Fibroblast of skin of back (primary cell): ENCODE measurements around the gene ELFN2.
"Not testable (repeated sequence)": the region's sequence is repeated elsewhere in the genome, so short reads cannot be mapped to it uniquely, and the experiment has no call there.

Experiments used
- DNase-seq: peaks from one replicate; pipeline ENCODE4 v3.0.0-alpha.2; 2013

The ELFN2 gene

DNA sequence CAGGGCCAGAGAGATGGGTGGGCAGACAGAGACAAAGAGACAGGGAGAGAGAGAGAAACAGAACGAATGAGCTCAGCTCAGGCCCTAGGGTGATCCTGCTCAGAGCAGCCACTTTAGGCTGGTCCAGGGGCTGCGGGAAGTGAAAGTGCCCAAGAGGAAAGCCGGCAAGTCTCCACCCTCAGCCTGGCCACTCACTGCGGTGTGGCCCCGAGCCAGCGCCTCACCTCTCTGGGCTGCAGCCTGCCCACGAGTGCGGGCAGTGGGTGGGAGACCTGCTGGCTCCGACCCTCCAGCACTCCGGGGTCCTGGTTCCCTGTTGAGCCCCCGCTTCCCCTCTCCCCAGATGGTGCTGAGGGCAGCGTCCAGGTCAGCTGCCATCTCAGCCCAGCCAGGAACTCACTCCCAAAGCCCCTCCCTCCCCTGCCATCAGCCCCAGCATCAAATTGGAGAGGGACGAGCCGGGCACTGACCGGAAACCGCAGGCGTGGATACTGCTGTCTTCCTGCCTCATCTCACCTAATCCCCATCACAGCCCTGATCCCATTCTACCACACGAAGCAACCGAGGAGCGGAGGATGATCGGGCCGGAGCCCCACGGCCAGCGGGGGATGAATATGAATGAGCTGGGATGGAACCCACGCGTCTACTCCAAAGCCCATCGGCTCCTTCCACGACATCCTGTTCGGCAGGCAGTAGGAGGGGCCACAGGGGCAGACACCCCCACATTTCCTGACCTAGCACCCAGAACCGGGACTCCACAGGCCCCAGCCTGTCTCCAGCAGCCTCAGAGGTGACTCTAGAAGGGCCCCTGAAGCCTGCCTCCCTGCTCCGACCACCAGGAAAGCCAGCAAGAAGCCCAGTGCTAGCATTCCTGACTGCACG, 16.9 kb downstream of the ELFN2 start:
- DNase-seq, result no peak

DNA sequence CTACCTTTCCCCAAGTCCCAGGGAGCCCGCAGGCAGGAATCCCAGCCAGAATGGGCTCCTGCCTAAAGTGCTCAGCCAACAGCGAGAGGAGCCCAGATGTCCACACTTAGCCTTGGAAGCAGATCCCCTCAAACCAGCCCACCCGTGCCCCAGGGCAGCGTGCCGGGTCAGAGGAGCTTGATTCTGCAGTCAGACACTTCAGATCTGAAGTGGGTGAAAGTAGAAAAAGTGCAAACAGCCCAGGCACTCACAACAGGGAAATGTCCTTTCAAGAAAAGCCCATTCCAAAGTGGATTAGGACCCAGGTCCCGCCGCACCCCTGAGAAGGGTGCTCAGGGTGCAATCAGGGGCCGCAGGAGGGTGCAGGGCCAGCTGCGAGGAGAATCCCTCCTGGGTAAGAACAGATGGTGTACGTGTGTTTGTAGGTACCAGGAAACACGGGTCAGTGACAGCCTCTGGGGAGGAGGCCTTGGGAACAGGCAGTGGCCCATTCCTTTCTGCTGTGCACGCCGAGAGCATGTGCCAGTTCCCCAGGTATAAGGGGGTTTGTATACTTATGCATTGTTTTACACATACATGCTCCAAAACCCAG, 17.7 kb downstream of the ELFN2 start:
- DNase-seq, result no peak

DNA sequence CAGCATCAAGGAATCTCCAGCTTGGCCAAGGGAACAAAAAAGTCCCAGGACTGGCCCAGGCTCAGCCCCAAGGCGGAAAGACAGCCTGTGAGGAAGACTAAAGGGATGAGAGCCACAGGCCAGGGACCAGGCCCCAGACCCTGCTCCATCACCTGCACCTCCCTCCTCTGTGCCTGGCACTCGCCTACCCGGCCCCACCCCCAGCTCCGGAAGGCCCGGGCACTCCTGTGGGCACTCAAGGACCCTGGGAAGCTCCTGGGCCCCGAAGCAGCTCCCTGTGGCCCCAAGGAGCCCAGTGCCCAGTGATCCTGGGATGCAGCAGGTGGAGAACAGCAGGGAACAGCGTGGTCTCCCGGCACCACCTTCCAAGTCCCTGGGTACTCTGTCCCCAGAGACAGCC, 18.2 kb downstream of the ELFN2 start:
- no peak for DNase-seq

DNA sequence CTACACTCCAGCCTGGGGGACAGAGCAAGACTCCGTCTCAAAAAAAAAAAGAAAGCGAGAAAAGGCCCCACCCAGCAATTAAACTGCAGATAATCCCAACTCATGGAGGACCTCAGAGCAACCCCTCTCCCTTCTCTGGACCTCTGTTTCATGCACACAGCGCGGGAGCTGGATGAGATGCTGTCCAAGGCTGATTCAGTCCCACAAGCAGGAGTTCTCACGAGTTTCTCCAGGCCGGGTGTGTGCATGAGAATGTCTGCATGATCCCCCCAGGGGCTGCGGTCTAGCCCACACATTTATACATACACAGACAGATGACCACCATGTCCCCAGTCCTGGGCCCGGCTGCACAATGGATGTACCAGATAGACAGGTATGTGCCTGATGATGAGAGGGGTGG, 19.4 kb downstream of the ELFN2 start:
- no peak for DNase-seq

DNA sequence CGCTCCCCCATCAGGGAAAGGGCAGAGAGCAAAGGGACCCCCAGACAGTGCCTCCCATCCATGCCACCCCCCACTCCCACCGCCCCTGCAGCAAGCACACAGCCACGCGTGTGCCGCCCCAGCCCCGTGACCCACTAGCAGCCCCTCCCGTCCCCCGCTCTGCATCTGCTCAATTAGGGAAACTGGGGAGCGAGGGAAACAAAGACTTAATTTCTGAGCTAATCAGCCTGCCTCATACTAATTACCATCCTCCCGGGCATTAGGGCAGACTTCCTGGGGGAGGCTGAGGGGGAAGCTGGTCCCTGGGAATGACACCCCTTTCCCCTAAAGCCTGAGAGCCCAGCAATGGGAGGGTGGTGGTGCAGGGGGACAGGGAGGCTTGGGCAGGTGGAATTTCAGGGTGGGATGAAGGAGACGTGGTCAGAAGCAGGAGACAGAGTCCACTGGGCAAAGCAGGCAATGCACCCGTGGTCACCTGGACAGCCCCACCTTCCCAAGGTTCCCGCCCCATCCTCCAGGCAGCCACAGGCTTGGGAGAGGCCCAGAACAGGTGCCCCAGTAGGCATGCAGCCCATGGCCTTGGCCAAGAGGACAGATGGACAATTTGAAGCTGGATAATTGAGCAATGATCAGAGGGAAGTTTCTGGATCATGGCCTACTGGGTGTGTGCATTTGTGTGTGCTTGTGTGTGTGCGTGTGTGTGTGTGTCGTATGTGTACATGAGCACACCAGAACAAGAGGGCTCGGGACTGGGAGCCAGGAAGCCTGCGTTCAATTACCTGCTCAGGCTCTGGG, 20.6 kb downstream of the ELFN2 start:
- DNase-seq, result no peak

DNA sequence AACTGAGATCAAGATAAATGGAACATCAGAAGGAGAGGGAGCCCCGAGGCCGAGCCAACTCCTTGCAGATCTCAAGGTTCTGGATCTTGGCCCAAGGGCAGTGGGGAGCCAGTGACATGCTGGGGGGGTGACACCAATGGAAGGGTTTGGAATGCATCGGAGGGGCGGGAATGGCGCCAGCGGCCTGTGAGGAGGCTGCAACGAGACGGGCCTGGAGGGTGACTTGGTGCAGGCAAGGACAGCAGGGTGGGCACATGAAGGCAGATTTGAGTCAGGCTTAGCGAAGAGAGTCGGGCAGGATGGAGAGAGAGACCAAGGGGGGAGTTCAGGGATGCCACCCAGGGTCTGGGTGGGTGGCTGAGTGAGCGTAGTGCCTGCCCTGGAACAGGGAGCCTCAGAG, 23.2 kb downstream of the ELFN2 start:
- DNase-seq, result no peak

DNA sequence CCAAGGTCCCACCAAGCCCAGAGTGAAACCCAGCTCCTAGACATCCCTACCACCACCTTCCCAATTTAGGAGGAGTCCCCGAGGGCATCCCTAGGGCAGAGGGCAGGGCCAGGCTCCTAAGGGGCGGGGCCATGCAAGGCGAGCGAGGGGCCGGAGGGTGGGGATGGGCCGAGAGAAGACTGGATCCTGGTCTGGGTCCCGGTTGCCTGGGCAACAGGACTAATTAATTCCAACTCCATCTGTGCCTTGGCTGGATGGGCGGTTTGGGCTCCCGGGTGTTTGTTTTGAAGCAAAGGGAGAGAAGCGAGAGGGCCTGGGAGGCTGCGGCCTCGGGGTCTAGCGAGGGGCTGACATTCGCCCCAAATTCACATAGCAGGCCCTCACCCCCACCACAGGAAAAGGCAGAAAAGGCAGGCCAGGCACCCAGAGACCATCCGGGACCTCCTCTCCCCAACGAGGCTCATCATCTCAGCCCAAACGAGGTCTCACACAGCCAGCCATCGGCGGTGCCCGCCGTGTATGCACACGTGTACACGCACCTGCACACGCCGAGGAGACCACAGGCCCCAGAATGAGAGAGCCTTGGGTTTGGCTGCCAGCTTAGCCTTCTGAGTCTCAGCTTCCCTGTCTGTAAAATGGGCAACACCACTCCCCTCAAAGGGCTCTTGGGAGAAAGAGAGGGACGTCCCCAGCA, 23.9 kb downstream of the ELFN2 start:
- DNase-seq, result no peak

DNA sequence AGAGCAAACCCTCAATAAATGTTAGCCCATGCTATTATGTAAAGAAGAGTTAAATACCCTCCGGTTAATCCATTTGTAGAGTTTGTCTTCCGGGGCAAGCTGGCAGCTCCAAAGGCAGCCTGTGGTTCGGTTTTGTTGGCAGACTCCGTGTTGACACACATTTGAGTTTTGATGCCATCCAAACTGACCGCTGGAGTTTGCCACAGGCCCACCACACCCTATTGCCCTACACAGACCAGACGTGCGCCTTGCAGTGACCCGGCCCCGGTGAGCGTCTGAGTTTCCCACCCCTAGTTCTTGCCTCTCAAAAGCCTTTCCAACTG, 25.1 kb downstream of the ELFN2 start:
- no peak for DNase-seq

DNA sequence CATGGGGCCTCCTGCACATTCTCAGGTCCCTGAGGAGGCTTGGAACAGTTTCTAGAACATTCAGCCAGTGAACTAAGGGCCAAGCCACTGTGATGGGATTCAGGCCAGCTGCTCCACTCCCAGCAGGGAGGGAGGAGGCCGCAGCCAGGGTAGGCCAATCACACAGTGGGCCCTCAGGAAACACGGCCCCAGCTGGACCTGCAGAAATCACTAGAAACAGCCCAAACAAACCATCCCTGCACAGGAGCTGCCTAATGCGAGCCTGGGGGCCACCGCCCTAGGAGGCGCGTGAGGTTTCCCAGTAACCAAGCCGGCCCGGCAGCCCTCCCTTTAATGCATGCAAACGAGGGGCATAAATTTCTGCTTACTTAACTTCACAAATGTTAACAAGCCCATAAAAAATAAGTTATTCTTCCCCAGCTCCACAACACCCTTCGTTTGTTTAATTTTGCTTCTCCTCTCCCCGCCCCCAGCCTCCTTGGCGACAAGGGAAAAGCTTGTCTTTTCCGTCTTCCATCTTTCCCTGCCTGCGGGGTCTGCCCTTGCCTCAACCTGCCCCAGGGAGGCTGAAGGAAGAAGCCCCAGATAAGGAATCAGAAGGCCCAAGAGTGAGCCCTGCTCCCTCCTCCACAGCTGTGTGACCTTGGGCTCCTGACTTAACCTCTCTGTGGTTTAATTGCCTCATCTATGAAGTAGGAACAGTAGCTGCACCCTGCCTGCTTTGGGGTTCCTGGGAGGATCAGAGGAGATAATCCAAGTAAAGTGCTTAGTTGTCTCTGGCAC, 25.7 kb downstream of the ELFN2 start:
- DNase-seq, result no peak

DNA sequence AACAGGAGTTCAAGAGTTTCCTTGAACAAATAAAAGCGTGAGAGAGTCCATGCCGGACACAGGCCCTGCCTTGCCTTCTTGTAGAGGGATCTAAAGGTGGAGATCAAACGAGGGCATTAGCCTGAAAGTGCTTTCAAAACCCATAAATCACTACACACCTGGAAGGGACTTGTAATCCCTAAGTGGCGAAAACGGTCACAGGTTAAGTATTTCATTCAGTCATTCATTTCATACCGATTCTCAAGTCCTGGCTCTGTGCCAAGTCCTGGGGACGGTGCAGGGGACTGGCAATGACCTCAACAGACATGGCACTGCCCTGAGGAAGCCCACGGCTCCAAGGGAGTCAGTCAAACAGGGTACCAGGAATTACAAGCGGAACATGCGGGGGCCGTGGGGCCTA, 26.6 kb downstream of the ELFN2 start:
- no peak for DNase-seq

DNA sequence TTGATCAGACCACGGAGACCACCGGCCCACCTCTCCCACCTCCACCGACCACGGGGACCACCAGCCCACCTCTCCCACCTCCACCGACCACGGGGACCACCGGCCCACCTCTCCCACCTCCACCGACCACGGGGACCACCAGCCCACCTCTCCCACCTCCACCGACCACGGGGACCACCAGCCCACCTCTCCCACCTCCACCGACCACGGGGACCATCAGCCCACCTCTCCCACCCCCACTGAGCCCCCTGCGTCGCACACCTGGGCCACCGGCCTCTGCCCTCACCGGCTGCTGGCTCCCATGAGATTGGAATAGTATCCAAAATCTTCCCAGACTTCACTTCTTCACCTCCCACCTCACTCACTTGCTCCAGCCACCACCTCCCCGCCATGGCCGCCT, 27.8 kb downstream of the ELFN2 start:
- not testable (repeated sequence) for DNase-seq

DNA sequence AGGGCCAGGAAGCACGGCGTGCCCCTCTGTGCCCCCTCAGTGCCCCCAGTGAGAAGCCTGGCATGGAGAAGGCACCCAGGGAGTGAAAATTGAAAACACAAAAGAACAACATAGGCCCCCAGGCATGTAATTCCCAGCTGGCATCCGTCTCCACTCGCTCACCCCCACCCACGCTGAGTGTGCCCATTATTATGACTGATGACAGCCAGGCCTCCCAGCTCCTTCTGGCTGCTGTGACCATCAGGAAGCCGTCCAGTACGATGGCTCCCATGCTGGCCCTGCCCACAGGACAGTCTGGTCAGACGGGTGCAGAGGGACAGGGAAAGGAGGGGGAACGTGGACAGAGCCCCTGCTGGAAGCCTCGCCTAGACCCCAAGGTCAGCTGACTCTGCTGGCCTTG, 30.1 kb downstream of the ELFN2 start:
- DNase-seq, result no peak

DNA sequence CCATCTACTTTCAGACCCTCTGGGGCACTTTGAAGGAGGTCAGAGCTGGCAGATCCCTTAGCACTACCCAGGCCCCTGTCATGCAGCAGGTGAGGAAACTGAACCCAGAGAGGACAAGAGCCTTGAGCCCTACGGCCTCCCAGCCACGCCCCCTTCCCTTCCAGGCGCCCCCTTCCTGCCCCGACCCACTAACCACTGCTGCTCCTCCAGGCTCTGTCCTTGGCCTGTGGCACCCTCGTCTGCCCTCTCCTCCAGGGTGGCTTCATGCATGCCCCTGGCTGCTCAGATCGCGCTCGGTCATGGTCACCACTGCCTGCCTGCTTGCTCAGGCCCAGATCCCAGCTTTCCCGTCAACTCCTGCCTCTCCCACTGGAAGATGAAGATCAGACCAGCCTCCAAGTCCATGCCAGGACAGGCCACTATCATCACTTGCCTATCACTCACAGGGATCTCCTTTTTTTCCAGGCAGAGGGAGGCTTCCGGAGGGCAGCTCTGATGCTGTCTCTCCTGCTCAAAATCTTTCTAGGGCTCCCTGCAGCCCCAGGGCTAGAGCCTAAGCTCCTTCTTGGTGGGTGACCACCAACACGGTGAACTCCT, 30.7 kb downstream of the ELFN2 start:
- no peak for DNase-seq

DNA sequence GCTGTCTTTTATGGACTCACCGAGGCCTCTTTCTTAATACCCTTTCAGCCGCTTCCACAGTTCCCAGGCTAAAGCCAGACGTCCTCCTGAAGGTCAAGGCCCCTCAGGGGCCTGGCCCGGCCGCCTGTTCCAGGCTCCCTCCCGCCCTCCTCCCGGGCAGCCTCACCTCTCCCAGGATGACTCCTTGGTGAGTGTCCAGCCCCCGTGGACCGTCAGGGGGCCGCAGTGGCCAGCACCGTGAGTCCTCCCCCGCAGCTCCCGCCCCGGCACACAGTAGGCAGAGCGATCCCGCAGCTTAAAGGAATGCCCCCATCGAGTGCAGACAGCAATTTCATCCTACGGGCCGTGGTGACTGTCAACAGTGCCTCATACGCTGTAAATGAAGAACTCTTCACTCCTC, 32.9 kb downstream of the ELFN2 start:
- no peak for DNase-seq

DNA sequence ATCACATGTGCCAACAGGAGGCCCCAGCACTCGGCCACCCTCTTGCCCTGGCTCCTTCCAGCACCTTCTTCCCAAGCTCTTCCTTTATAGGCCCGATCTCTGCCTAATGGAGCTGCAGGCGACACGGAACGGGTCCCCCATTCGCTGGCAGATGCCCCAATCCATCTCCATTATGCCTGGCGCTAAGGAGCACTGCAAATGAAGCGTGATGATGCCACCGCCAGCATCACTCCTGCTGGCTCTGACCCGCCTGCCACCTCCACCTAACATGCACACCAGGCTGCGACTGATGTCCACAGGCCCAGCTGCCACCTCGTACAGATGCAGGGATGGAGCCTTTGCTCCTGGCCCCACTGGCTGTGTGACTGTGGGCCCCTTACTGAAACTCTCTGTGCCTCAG, 33.5 kb downstream of the ELFN2 start:
- DNase-seq, result no peak

DNA sequence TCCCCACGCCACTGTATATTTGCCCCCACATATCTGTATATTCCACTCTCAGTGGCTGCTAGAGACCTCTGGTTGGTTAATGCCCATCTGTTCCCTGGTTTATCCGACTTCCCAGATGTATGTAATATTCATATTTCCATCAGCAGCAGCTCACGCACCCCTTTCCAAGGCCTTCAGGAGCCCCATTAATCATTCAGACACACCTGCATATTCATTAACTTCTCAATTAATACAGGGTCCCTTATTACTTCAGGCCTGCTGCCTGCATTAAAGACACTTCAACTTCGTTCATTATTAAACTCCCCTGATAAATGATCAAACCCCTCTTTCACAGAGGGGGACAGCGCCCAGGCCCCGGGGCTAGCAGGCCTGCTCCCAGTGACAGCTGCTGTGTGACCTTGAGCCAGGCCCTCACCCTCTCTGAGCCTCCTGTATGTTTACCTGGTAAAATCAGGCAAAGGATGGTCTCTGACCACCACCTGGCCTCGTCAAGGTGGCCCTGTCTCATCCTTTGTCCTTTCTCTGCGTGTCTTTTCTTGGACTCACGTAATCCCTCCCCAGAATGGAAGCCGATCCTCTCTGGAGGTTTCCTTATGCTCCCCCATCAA, 34.5 kb downstream of the ELFN2 start:
- DNase-seq, result no peak

DNA sequence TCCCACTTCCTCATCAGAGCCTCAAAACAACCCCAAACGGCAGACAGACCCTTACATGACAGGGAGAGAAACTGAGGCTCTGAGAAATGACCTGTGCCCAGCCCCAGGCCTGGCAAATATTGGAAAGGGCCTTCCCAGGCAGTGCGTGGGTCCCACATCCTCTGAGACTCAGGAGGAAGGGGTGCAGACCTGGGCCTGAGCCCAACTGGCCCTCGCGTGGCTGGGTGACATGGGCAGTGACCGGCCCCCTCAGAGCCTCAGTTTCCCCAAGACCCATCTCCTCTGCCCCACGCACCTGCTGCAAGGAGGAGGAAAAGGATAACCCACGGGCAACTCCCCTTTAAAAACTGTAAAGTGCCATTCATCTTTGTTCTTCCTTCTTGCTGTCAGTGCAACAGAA, 35.6 kb downstream of the ELFN2 start:
- no peak for DNase-seq

DNA sequence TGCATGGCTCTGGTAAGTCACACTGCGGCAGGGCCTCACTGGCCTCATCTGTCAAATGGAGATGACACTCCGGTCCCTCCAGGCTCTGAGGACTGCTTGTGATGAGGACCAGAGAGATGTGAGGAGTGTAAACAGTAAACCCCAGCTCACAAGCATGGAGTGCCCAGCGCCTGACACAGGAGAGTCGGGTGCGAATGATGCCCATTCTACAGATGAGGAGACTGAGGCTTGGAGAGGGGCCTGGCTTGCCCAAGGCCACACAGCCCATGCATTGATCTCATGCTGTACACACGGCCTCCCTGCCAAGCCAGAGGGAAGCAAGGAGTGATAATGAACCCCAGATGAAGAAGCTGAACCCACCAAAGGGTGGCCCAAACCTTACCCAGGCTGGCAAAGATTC, 37.2 kb downstream of the ELFN2 start:
- no peak for DNase-seq

DNA sequence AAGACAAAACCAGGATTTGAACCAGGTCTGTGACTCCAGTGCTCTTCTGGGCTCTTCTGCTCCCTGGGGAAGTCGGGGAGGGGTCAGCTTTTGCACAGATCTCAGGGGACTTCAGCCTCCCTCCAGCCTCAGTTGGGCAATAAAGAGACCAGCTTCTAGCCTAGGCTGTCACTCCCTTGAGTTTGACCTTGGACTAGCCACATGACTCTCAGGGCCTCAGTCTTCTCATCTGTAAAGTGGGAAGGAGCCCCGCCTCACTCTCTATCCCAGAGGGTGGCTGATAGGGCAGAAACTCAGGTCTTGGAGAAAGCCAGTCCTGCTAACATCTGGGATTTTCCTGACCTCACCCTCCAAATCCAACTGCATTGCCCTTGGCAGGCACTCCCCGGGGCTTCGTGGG, 38.7 kb downstream of the ELFN2 start:
- DNase-seq, result no peak

DNA sequence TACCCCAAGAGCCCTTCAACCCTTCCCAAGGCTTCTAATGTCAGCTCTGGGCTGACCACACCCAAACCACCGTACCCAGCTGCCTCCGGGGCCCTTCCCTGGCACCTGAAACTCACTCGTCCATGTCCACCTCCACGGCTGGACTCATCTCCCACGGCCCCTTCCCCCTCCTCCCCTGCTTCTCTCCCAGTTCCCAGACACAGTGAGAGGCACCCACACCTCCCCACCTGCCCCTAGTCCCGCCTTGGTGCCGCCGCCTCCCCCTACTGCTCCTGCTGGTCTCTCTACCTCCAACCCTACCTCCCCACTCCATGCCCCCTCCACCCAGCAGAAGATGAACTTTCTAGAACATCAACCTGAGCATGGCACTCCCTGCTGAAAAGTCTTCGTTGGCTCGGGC, 39.5 kb downstream of the ELFN2 start:
- no peak for DNase-seq

DNA sequence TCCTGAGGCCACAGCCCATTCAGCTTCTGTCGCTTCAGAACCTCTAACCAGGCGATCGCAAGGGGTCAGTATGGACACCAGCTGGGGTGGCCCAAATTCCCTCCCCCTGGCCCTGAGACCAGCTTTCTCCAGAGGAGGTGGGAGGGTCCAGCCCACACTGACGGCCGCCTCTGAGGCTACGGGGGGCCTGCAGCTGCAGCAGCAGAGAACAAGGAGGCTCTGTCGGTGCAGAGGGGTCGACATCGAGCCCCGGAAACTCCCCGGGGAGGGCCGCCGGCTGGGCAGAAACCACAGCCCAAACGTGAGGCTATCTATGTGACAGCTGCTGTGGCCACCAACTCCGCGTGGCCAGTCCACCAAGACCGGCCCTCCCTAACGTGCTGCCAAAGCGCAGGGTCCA, 40.8 kb downstream of the ELFN2 start:
- DNase-seq, result no peak

DNA sequence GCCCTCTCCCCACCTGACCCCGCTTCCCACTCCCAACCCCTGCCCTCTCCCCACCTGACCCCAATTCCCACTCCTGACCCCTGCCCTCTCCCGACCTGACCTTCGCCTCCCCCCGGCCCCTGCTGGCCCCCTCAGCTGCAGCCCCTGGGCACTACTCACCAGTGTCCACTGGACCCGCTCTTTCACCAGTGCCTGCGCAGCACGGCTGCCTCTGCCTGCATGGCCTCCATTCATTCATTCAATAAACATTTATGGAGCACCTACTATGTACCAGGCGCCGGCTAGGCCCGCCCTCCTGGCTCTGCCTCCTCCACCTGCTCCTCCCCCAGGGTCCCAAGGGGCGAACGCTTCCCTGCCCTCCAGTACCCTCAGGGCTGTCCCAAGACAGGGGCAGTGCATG, 42.6 kb downstream of the ELFN2 start:
- DNase-seq, result no peak
